ENCODE measurements around the gene FAM83C. TPM values are rescaled to one million over a fixed set of nuclear protein-coding genes. Genes with fewer than 3 reads are reported as not detected.

Gene FAM83C
- total and polyA plus RNA-seq, 9 of the 15 experiments (the other 6 are each of a cell fraction or from before 2014, with no cell fraction given) = not detected

- TF ChIP-seq AFF1 (IDR thresholded peaks at IDR 0.05; ENCODE audit: low read depth in 1 of 2, partially characterized antibody in 2 of 2) = no peak
- 0 out of 2 replicates have a peak, but pooled peaks have one; percentile 71 for TF ChIP-seq ZBTB17 (CRISPR knock-in tag; IDR thresholded peaks at IDR 0.05)
- TF ChIP-seq NR4A1 (CRISPR knock-in tag; IDR thresholded peaks at IDR 0.05) = no peak
- TF ChIP-seq NR4A1 (tag; IDR thresholded peaks at IDR 0.05) = no peak
- no peak for TF ChIP-seq SREBF2 (CRISPR knock-in tag; IDR thresholded peaks at IDR 0.05)
- no peak; the same call in 1 of the 2 replicates for TF ChIP-seq GABPB1 (CRISPR knock-in tag; IDR thresholded peaks at IDR 0.05)
- TF ChIP-seq NFXL1 (CRISPR knock-in tag; IDR thresholded peaks at IDR 0.05) = no peak
- TF ChIP-seq NFIX (CRISPR knock-in tag; IDR thresholded peaks at IDR 0.05; ENCODE audit: low read depth) = no peak
- TF ChIP-seq RBBP5 (IDR thresholded peaks at IDR 0.05; ENCODE audit: borderline replicate concordance, insufficient read depth, low read length, poor library complexity, severe bottlenecking) = no peak
- TF ChIP-seq ZNF507 (tag; conservative IDR thresholded peaks at IDR 0.05) = no peak
- no peak for TF ChIP-seq TARDBP (IDR thresholded peaks at IDR 0.05)
- TF ChIP-seq MBD1 (CRISPR knock-in tag; IDR thresholded peaks at IDR 0.05) = no peak
- TF ChIP-seq GMEB1 (CRISPR knock-in tag; IDR thresholded peaks at IDR 0.05) = peak; percentile 84
- no peak for TF ChIP-seq NFIC (IDR thresholded peaks at IDR 0.05)
- TF ChIP-seq PRMT5 (CRISPR knock-in tag; IDR thresholded peaks at IDR 0.05) = no peak
- no peak for TF ChIP-seq ZNF324 (CRISPR knock-in tag; IDR thresholded peaks at IDR 0.05)
- no peak for TF ChIP-seq HMG20B (CRISPR knock-in tag; IDR thresholded peaks at IDR 0.05)
- TF ChIP-seq ZNF217 (CRISPR knock-in tag; IDR thresholded peaks at IDR 0.05) = no peak
- no peak for TF ChIP-seq CBFB (CRISPR knock-in tag; IDR thresholded peaks at IDR 0.05)
- TF ChIP-seq ZNF165 (CRISPR knock-in tag; IDR thresholded peaks at IDR 0.05; ENCODE audit: borderline replicate concordance) = no peak
- peak; percentile 45; the same call in 1 of the 2 replicates for TF ChIP-seq PKNOX1 (IDR thresholded peaks at IDR 0.05)
These were observed 14.5 kb downstream of the FAM83C start, which contains the start of gene MMP24OS (continued) for GRCh38 chr20:35277531-35278395.
